Measurements from ENCODE around the gene LRRN4CL.
A peak's percentile ranks its signal among the peaks of the same experiment; 100 is the strongest.
"Not testable (repeated sequence)": the region's sequence is repeated elsewhere in the genome, so short reads cannot be mapped to it uniquely, and the experiment has no call there.

LRRN4CL gene

GRCh38 chr11:62664405-62665074 lies 24.8 kb downstream of the LRRN4CL start:
- Histone ChIP-seq H3K4me1 (ENCODE audit: low read depth, poor library complexity, severe bottlenecking) (peaks cover 9% of the 10 kb centered on the region), H3K27ac (peak overlapping the region; percentile 45; the same call in 1 of the 2 replicates), H3K36me3 (ENCODE audit: insufficient read depth) (no peaks in the 10 kb centered on the region), H3K4me2 (peak overlapping the region; percentile 71), H2AFZ (ENCODE audit: low read depth) (peak overlapping the region; percentile 84), H3K9ac (peak overlapping the region; percentile 67; the same call in 1 of the 2 replicates), H4K20me1 (ENCODE audit: insufficient read depth) (no peaks in the 10 kb centered on the region), H3K27me3 (ENCODE audit: insufficient read depth, low read depth) (no peaks in the 10 kb centered on the region), H3K4me3 (IDR thresholded peaks at IDR 0.05; ENCODE audit: insufficient read depth, low read depth, low read length) (no peak overlapping the region), H3K79me2 (ENCODE audit: insufficient read depth, low read depth) (no peaks in the 10 kb centered on the region)
- TF ChIP-seq CTCF (conservative IDR thresholded peaks at IDR 0.05; ENCODE audit: low read depth, low read length) = no peak

- Histone ChIP-seq H3K9ac (no peak overlapping the region), H3K79me2 (ENCODE audit: insufficient read depth, low read depth) (peaks cover 12% of the 10 kb centered on the region; the same call in 1 of the 2 replicates), H3K27me3 (ENCODE audit: insufficient read depth, low read depth) (no peaks in the 10 kb centered on the region), H3K27ac (no peak overlapping the region), H3K4me1 (ENCODE audit: low read depth, poor library complexity, severe bottlenecking) (peaks cover 6% of the 10 kb centered on the region), H3K36me3 (ENCODE audit: insufficient read depth) (no peaks in the 10 kb centered on the region), H4K20me1 (ENCODE audit: insufficient read depth) (no peaks in the 10 kb centered on the region), H2AFZ (ENCODE audit: low read depth) (no peak overlapping the region), H3K4me2 (no peak overlapping the region), H3K4me3 (IDR thresholded peaks at IDR 0.05; ENCODE audit: insufficient read depth, low read depth, low read length) (no peak overlapping the region)
- no peak for TF ChIP-seq CTCF (conservative IDR thresholded peaks at IDR 0.05; ENCODE audit: low read depth, low read length)
Measured at GRCh38 chr11:62656796-62657429, 32.4 kb downstream of the LRRN4CL start.

- TF ChIP-seq CTCF (conservative IDR thresholded peaks at IDR 0.05; ENCODE audit: low read depth, low read length) = no peak
- H3K4me1 ChIP-seq (ENCODE audit: low read depth, poor library complexity, severe bottlenecking) = peaks cover 16% of the 10 kb centered on the region
- H3K4me2 ChIP-seq = no peak overlapping the region
- no peak overlapping the region for H3K4me3 ChIP-seq (IDR thresholded peaks at IDR 0.05; ENCODE audit: insufficient read depth, low read depth, low read length)
- H3K79me2 ChIP-seq (ENCODE audit: insufficient read depth, low read depth) = peaks cover 29% of the 10 kb centered on the region; the same call in 1 of the 2 replicates
- no peaks in the 10 kb centered on the region for H4K20me1 ChIP-seq (ENCODE audit: insufficient read depth)
- H3K27me3 ChIP-seq (ENCODE audit: insufficient read depth, low read depth) = no peaks in the 10 kb centered on the region
- no peaks in the 10 kb centered on the region for H3K36me3 ChIP-seq (ENCODE audit: insufficient read depth)
- peak overlapping the region; percentile 16; the same call in 1 of the 2 replicates for H2AFZ ChIP-seq (ENCODE audit: low read depth)
- no peak overlapping the region for H3K9ac ChIP-seq
- H3K27ac ChIP-seq = no peak overlapping the region
Measured at GRCh38 chr11:62654297-62654696, 35.0 kb downstream of the LRRN4CL start.

- no peaks in the 10 kb centered on the region for H3K36me3 ChIP-seq (ENCODE audit: insufficient read depth)
- peak overlapping the region; percentile 71 for H3K4me2 ChIP-seq
- H2AFZ ChIP-seq (ENCODE audit: low read depth) = peak overlapping the region; percentile 72; the same call in 1 of the 2 replicates
- no peaks in the 10 kb centered on the region for H3K27me3 ChIP-seq (ENCODE audit: insufficient read depth, low read depth)
- no peaks in the 10 kb centered on the region for H4K20me1 ChIP-seq (ENCODE audit: insufficient read depth)
- peaks cover 29% of the 10 kb centered on the region; the same call in 1 of the 2 replicates for H3K79me2 ChIP-seq (ENCODE audit: insufficient read depth, low read depth)
- no peak for TF ChIP-seq CTCF (conservative IDR thresholded peaks at IDR 0.05; ENCODE audit: low read depth, low read length)
- H3K4me3 ChIP-seq (IDR thresholded peaks at IDR 0.05; ENCODE audit: insufficient read depth, low read depth, low read length) = peak overlapping the region; percentile 32
- H3K9ac ChIP-seq = peak overlapping the region; percentile 72
- peaks cover 22% of the 10 kb centered on the region for H3K4me1 ChIP-seq (ENCODE audit: low read depth, poor library complexity, severe bottlenecking)
- peak overlapping the region; percentile 78 for H3K27ac ChIP-seq
Measured at GRCh38 chr11:62652161-62653006, 36.9 kb downstream of the LRRN4CL start.

GRCh38 chr11:62650283-62650682 lies 39.0 kb downstream of the LRRN4CL start:
- not testable (repeated sequence) for H4K20me1 ChIP-seq (ENCODE audit: insufficient read depth); H3K9ac ChIP-seq; H3K27ac ChIP-seq; H3K4me2 ChIP-seq; H2AFZ ChIP-seq (ENCODE audit: low read depth); H3K4me3 ChIP-seq (IDR thresholded peaks at IDR 0.05; ENCODE audit: insufficient read depth, low read depth, low read length); H3K36me3 ChIP-seq (ENCODE audit: insufficient read depth); H3K27me3 ChIP-seq (ENCODE audit: insufficient read depth, low read depth)
- Histone ChIP-seq H3K79me2 (ENCODE audit: insufficient read depth, low read depth) (peaks cover 40% of the 10 kb centered on the region), H3K4me1 (ENCODE audit: low read depth, poor library complexity, severe bottlenecking) (peaks cover 33% of the 10 kb centered on the region)
